CD4-positive, alpha-beta T cell treated with Interleukin-6 for 4 hours (primary cell): Measurements from ENCODE around the gene GALNT16.
"Not testable (repeated sequence)": the region's sequence is repeated elsewhere in the genome, so short reads cannot be mapped to it uniquely, and the experiment has no call there.

Experiments
- DNase-seq: peaks from one replicate; pipeline ENCODE4 v3.0.0-alpha.2; 2020; ENCODE audit warnings: mixed read lengths

Gene GALNT16

DNA sequence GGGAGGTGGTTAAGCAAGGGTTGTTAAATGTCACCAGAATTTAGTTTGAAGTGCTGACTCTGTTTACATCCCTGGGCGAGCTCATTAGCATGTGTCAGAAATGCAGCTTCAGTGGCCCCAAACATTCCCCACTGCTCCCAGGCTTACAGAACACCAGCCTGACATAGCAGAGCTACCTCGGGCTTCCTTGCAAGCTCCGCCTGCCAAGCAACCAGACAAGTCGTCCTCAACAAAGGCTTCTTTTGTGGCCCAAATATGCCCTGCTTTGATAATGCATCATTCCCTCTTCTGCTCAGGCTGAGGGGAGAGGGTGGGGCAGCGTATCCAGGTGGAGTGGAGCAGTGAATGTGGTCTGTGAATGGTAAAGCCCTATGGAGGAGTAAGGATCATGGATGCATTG is 110.1 kb downstream of the GALNT16 start:
- no peak for DNase-seq

DNA sequence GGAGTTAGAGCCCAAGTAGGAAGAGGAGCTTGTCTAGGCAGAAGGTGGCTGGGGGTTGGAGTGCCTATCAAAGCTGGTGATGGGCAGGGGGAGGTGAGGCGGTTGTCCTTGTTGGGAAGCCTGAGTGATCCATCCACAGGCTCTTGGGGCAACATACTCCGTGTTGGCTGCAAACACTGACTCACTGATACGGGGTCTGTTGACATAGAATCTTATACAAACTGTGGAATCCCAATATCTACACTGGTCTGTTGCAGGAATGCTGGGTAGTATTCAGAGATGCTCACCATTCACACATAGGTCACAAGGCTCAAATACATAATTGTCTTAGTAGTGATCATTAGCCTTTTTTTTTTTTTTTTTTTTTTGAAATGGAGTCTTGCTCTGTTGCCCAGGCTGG is 112.2 kb downstream of the GALNT16 start:
- DNase-seq: no peak

DNA sequence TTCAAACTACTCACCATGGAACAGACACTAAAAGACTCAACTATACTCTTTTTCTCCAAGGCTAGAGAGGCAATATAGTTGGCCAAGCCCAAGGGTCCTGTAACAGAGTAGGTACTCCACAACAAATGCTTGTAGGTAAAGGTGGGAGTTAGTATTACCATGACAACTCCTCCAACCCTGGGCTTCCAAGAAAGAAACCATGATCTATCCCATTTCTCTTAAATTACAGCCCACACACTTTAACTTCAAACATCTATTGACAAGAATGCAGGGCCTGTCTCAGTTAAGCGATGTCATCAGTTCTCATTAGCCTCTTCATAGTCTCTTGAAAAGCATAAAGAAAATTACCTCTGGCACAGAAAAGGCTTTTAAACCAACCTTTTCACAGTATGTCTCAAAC is 113.1 kb downstream of the GALNT16 start:
- DNase-seq: no peak

DNA sequence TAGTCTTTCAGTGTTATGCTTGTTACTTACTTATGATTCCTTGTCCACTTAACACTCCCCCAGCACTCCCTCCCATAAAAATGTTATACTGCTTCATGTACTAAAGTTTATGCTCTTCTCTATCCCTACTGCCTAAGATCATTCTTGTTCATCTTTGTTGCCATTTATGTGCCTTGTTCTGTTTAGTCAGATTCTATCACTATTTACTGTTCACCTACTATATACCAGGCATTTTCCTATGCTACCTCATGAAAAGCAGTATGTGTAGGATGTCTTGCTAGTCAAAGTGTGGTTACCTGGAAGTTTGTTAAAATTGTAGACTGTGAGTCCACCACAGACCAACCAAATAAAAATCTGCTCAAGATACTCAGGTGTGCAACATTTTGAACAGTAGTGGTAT is 114.3 kb downstream of the GALNT16 start:
- no peak for DNase-seq

DNA sequence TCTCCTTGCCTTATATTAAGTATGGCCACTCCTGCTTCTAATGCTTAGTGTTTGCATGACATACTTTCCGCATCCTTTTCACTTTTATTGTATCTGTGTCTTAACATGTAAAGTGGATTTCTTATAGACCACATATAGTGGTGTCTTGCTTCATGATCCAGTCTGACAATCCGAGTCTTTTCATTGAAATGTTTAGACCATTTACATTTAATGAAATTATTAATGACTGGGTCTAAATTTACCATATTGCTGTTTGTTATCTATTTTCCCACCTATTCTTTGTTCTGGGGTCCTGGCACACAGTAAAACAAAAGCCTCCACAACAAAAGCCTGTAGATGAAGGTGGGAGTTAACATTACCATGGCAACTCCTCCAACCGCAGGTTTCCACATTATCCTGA is 115.2 kb downstream of the GALNT16 start:
- DNase-seq: no peak

- no peak for DNase-seq
Observed at GRCh38 chr14:69375722-69376121, 115.8 kb downstream of the GALNT16 start.

GRCh38 chr14:69376439-69376838 is 116.5 kb downstream of the GALNT16 start:
- DNase-seq: no peak

DNA sequence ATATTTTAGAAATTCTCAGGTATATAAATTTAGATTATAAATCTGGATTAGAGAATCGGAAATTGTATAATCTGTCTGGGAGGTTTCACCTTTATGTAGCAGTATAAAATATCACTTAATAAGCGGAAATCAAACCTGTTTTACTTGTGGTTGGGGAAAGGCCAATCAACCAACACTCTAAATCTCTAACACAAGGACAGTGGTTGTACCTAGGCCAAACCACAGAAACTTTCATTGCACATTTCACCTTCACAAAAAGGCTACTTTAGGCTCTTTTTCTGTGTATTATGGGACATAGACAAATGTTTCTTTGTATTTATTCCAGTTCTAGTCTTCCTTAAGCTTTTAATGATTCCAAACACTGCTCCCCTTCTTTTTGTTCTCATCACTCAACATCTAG is 118.3 kb downstream of the GALNT16 start:
- DNase-seq: no peak

GRCh38 chr14:69387311-69387710 is 127.4 kb downstream of the GALNT16 start:
- DNase-seq: no peak

DNA sequence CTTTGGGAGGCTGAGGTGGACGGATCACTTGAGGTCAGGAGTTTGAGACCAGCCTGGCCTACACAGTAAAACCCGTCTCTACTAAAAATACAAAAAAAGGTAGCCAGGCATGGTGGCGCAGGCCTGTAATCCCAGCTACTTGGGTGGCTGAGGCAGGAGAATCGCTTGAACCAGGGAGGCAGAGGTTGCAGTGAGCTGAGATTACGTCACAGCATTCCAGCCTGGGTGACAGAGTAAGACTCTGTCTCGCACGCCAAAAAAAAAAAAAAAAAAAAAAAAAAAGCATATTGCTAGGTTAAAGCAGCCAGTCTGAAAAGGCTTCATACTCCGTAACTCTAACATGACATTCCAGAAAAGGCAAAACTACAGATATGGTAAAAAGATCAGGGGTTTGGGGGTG is 131.4 kb downstream of the GALNT16 start:
- not testable (repeated sequence) for DNase-seq

DNA sequence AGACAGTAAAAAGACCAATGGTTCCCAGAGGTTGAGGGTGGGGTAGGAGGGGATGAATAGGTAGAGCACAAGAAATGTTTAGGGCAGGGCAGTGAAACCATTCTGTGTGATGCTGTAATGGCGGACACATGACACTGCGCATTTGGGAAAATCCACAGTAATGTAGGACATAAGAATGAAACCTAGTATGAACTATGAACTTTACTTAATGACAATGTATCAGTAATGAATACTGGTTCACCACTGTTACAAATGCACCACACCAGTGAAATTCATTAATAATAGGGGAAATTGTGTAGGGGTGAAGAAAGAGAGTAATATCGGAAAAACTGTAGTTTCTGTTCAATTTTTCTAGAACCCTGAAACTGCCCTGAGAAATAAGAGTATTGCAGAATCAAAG is 132.5 kb downstream of the GALNT16 start:
- DNase-seq: no peak

DNA sequence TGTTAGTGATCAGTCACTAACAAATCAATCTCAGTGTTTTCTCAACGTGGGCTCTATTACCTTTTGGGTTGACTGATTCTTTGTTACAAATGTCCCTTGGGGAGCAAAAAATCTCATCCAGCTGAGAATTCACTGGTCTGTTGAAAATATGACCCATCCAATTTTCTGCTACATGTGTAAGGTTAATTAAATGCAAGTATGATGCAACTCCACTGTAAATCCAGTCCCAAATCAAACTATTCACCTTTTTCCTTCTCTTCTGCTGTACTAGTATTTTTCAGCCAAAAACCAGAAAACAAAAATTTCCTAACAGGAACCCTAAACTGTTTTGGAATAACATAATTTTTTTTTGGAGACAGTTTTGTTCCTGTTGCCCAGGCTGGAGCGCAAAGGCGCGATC is 136.0 kb downstream of the GALNT16 start:
- no peak for DNase-seq

DNA sequence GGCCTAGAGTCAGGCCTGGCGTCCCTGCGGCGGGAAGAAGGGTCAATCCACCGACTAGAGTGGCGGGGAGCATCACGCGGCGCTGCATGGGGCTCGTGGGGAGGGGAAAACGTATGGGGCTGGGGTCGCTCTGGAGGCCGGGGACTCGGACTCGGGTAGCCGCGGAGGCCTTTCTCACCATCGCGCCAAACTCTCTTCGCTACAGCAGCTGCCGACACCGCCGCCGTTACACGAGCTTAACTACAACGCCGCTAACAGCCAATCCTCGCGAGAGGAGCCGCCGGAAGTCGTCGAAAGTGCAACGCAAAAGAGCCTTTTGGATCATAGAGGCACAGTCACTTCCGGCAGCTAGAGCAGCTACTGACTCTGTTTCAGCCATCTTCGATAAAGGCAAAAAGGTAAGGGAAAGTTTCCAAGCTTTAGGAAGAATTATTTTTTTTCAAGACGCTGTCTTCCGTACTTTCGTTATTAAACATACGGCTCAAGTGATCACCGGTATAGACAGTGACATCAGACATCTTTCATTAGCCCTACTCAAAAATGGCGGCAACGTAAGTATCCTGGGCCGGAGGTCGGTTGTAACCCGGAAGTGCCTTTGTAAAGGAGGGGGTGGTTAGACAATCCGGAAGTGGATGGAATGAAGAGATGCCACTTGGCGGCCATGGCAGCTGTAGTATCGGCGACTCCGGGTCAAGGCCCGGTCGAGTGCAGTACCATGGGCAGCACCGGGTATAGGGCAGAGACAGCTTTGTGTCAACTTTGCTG is 138.3 kb downstream of the GALNT16 start, which contains the start of the genes ERH and SLC39A9:
TSS of gene ERH (minus strand) at position 247 of the 765 bp plus-strand sequence. CDS start at position 181, 66 bp downstream.
TSS of gene SLC39A9 (plus strand) at position 640 of the 765 bp plus-strand sequence. CDS start 678 bp downstream, outside the sequence.
- peak; percentile 95 for DNase-seq

- no peak for DNase-seq
Observed at GRCh38 chr14:69398818-69399210, 138.9 kb downstream of the GALNT16 start.

DNA sequence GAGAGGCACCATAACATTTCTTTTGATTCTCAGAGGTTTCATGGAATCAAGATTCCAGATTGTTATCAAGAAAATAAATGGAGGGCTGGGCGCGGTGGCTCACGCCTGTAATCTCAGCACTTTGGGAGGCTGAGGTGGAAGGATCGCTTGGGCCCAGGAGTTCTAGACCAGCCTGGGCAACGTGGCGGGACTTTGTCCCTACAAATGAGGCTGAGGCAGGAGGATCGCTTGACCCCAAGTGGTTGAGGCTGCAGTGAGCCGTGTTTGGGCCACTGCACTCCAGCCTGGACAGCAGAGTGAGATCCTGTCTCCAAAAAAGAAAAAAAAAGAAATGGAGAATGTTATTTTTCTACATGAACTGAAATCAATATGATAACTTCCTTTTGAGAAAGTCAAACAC is 139.8 kb downstream of the GALNT16 start:
- DNase-seq: no peak

GRCh38 chr14:69400154-69400553 is 140.2 kb downstream of the GALNT16 start:
- no peak for DNase-seq

- DNase-seq: no peak
Observed at GRCh38 chr14:69401841-69402240, 141.9 kb downstream of the GALNT16 start.

DNA sequence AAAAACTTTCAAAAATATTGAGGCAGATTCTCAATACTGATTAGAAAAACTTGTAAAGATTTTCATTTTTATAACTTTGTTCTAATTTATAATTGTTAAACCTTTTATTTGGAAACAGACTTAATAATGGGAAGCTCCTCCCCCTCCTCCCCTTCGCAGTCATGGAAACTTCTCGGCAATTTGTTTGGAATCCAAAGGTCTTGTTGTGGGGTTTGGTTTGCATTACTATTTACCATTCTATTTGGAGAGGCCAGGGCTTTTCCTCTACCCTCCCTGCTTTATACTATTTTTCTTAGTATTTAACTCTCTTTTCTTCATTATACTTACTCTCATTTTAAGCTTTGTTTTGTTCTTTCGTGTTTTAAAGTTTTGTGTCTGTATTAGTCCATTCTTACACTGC is 144.5 kb downstream of the GALNT16 start:
- DNase-seq: no peak

DNA sequence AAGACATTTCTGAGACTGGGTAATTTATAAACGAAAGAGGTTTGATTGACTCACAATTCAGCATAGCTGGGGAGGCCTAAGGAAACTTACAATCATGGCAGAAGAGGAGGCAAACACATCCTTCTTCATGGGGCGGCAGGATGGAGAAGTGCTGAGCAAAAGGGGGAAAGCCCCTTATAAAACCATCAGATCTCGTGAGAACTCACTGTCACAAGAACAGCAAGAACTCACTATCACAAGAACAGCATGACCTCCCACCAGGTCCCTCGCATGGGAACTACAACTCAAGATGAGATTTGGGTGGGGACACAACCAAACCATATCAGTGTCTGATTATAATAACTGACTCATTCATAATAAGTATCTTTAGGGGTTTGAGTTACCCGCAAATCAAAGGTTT is 144.9 kb downstream of the GALNT16 start:
- no peak for DNase-seq

DNA sequence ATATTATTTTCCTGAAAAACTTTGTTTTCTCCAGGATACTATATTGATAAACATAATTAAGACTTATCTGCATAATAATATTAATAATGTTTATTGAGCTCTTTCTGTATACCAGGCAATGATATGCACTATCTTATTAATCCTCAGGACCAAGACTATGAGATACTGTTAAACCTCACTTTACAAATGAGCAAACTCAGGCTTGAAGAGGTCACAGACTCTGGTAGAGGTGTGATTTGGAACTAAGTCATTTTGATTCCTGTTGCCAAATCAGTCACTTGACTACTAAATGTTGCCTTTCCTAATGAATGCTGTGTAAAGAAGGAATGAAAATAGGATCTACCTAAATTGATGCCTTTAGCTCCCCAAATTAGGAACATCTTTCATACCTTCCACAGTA is 145.8 kb downstream of the GALNT16 start:
- DNase-seq: no peak
